ENCODE measurements around the gene POLR2A.
A peak's percentile ranks its signal among the peaks of the same experiment; 100 is the strongest.

POLR2A gene

GRCh38 chr17:7509937-7510336, 25.8 kb downstream of the POLR2A start:
- no peak for DNase-seq

- DNase-seq, result no peak
Measured at GRCh38 chr17:7511108-7511507, 26.9 kb downstream of the POLR2A start.

- DNase-seq, result no peak
Measured at GRCh38 chr17:7512105-7512504, 27.9 kb downstream of the POLR2A start.

- DNase-seq, result no peak
Measured at GRCh38 chr17:7512824-7513540, 28.8 kb downstream of the POLR2A start.

GRCh38 chr17:7513850-7514419, 29.8 kb downstream of the POLR2A start:
- no peak for DNase-seq

- DNase-seq, result no peak
Measured at GRCh38 chr17:7515911-7516610, 31.9 kb downstream of the POLR2A start.

GRCh38 chr17:7523033-7523432, 38.9 kb downstream of the POLR2A start:
- DNase-seq, result peak; percentile 80

GRCh38 chr17:7528842-7529241, 44.7 kb downstream of the POLR2A start:
- no peak for DNase-seq

- no peak for DNase-seq
Measured at GRCh38 chr17:7530023-7530900, 46.1 kb downstream of the POLR2A start.

- no peak for DNase-seq
Measured at GRCh38 chr17:7538050-7538449, 53.9 kb downstream of the POLR2A start.

- no peak for DNase-seq
Measured at GRCh38 chr17:7538891-7539545, 54.9 kb downstream of the POLR2A start.

- no peak for DNase-seq
Measured at GRCh38 chr17:7541074-7541621, 57.0 kb downstream of the POLR2A start.

- no peak for DNase-seq
Measured at GRCh38 chr17:7544911-7545310, 60.7 kb downstream of the POLR2A start.

GRCh38 chr17:7548585-7549400, 64.6 kb downstream of the POLR2A start, which contains the start of gene TNFSF12:
Gene TNFSF12 (plus strand): TSS chr17:7549058. CDS start chr17:7549154, 96 bp downstream.
- DNase-seq, result peak; percentile 27

Data from NCI-H82 (cell line).